ENCODE results near the gene RUNDC3A. TPM values are rescaled to one million over a fixed set of nuclear protein-coding genes. Genes with fewer than 3 reads are reported as not detected.
A peak's percentile ranks its signal among the peaks of the same experiment; 100 is the strongest.

RUNDC3A gene
- total RNA-seq, 4 donors from 2014 or later = 0.54 to 1.5 (median 0.69) TPM; not detected in 1

DNA sequence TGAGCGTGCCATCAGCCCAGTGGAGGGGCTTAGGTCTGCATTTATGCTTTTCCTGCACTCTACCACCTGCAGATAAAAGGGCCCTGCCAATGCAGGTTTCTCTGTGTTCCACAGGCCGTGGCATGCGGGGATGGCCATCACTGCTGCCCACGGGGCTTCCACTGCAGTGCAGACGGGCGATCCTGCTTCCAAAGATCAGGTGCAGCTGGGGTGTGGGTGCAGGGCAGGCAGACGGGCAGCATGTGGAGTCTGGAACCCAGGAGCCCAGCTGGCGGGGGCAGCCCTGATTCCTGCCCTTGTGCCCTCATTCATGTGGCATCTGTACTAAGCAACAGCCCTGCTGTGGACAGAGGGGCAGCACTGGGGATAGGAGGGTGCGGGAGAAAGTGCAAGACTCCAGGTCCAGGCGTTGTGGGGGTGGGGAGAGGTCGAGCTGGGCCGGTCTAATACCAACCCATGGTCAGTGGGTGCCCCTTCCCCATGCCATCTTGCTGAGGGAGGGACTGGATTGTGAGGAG, 41.2 kb downstream of the RUNDC3A start:
- H3K9me3 ChIP-seq = no peaks in the 10 kb centered on the region
- no peak for ATAC-seq
- peaks cover 0 to 31% (median 7%) of the 10 kb centered on the region in 3 donors for H3K4me1 ChIP-seq
- 69% methylated on average over 4 of the region's 12 CpGs; no CpG with 5 or more reads in 1 of the 2 donors for WGBS, 2 donors (ENCODE audit: low coverage in 1 of 2)
- peaks cover 0 to 50% of the 10 kb centered on the region in 2 donors for H3K36me3 ChIP-seq
- no peak overlapping the region for H3K4me3 ChIP-seq
- no peak overlapping the region for H3K27ac ChIP-seq
- TF ChIP-seq EP300 (IDR thresholded peaks at IDR 0.05) (no peak), POLR2AphosphoS5 (IDR thresholded peaks at IDR 0.05) (no peak), POLR2A (IDR thresholded peaks at IDR 0.05) (no peak)
- TF ChIP-seq, protein P1, sequence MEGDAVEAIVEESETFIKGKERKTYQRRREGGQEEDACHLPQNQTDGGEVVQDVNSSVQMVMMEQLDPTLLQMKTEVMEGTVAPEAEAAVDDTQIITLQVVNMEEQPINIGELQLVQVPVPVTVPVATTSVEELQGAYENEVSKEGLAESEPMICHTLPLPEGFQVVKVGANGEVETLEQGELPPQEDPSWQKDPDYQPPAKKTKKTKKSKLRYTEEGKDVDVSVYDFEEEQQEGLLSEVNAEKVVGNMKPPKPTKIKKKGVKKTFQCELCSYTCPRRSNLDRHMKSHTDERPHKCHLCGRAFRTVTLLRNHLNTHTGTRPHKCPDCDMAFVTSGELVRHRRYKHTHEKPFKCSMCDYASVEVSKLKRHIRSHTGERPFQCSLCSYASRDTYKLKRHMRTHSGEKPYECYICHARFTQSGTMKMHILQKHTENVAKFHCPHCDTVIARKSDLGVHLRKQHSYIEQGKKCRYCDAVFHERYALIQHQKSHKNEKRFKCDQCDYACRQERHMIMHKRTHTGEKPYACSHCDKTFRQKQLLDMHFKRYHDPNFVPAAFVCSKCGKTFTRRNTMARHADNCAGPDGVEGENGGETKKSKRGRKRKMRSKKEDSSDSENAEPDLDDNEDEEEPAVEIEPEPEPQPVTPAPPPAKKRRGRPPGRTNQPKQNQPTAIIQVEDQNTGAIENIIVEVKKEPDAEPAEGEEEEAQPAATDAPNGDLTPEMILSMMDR (IDR thresholded peaks at IDR 0.05) = no peak
- no peaks in the 10 kb centered on the region for H3K27me3 ChIP-seq

DNA sequence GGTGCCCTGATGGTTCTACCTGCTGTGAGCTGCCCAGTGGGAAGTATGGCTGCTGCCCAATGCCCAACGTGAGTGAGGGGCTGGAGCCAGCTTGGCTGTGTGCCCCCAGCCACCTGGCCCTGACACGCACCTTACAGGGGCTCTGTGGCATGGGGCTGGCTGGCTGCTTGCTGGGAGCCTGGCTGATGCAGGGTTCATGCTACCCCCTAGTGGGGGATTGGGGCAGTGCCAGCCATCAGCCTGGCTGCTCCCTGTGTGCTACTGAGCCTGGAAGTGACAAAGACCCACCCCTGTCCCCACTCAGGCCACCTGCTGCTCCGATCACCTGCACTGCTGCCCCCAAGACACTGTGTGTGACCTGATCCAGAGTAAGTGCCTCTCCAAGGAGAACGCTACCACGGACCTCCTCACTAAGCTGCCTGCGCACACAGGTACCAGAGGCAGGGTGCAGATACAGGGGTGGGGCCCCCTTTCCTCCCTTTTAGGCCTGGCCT, 42.4 kb downstream of the RUNDC3A start:
- TF ChIP-seq, protein P1 (IDR thresholded peaks at IDR 0.05) = peak in 3 of 4 experiments; percentile 49 to 75 (median 63)
- TF ChIP-seq EP300 (IDR thresholded peaks at IDR 0.05) = no peak
- Histone ChIP-seq H3K27me3 (no peaks in the 10 kb centered on the region), H3K4me3 (no peak overlapping the region), H3K36me3 (peaks cover 0 to 50% of the 10 kb centered on the region in 2 donors), H3K27ac (no peak overlapping the region), H3K4me1 (peaks cover 0 to 26% (median 7%) of the 10 kb centered on the region in 3 donors), H3K9me3 (no peaks in the 10 kb centered on the region)
- no peak for ATAC-seq
- WGBS, 2 donors (ENCODE audit: low coverage in 1 of 2) = 78% methylated on average over 4 of the region's 6 CpGs; no CpG with 5 or more reads in 1 of the 2 donors

DNA sequence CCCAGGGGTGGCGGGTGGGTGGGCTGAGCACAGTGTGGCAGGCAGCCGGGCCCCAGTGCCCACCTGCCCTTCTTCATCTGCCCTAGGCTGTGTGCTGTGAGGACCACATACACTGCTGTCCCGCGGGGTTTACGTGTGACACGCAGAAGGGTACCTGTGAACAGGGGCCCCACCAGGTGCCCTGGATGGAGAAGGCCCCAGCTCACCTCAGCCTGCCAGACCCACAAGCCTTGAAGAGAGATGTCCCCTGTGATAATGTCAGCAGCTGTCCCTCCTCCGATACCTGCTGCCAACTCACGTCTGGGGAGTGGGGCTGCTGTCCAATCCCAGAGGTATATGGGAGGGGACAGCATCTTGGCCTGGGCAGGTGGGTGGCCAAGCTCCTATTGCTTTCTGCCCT, 43.1 kb downstream of the RUNDC3A start:
- peaks cover 0 to 19% (median 0%) of the 10 kb centered on the region in 3 donors for H3K4me1 ChIP-seq
- no CpG with 5 or more reads among the region's 8 CpGs for WGBS, 2 donors (ENCODE audit: low coverage in 1 of 2)
- no peak overlapping the region for H3K27ac ChIP-seq
- TF ChIP-seq, protein P1 (IDR thresholded peaks at IDR 0.05) = no peak
- TF ChIP-seq POLR2A (IDR thresholded peaks at IDR 0.05) = no peak
- no peak for TF ChIP-seq POLR2AphosphoS5 (IDR thresholded peaks at IDR 0.05)
- TF ChIP-seq EP300 (IDR thresholded peaks at IDR 0.05) = no peak
- no peak overlapping the region for H3K4me3 ChIP-seq
- no peak for ATAC-seq
- H3K36me3 ChIP-seq = peaks cover 0 to 50% of the 10 kb centered on the region in 2 donors
- H3K9me3 ChIP-seq = no peaks in the 10 kb centered on the region
- H3K27me3 ChIP-seq = no peaks in the 10 kb centered on the region

DNA sequence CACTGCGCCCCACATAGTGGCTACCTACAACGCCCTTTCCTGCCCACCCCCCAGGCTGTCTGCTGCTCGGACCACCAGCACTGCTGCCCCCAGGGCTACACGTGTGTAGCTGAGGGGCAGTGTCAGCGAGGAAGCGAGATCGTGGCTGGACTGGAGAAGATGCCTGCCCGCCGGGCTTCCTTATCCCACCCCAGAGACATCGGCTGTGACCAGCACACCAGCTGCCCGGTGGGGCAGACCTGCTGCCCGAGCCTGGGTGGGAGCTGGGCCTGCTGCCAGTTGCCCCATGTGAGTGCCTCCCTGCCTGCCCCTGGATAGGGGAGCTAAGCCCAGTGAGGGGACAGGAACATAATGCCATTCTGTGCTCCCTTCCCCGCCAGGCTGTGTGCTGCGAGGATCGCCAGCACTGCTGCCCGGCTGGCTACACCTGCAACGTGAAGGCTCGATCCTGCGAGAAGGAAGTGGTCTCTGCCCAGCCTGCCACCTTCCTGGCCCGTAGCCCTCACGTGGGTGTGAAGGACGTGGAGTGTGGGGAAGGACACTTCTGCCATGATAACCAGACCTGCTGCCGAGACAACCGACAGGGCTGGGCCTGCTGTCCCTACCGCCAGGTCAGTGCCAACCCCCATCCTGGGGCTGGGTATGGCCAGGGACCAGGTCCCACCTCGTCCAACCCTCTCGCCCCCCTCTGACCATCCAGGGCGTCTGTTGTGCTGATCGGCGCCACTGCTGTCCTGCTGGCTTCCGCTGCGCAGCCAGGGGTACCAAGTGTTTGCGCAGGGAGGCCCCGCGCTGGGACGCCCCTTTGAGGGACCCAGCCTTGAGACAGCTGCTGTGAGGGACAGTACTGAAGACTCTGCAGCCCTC, 43.8 kb downstream of the RUNDC3A start:
- Histone ChIP-seq H3K4me1 (peaks cover 0 to 12% (median 0%) of the 10 kb centered on the region in 3 donors), H3K36me3 (peaks cover 0 to 50% of the 10 kb centered on the region in 2 donors), H3K9me3 (no peaks in the 10 kb centered on the region), H3K27me3 (no peaks in the 10 kb centered on the region), H3K4me3 (no peak overlapping the region), H3K27ac (no peak overlapping the region)
- WGBS, 2 donors (ENCODE audit: low coverage in 1 of 2) = 100% methylated on average over 3 of the region's 36 CpGs; no CpG with 5 or more reads in 1 of the 2 donors
- no peak for ATAC-seq
- TF ChIP-seq POLR2AphosphoS5 (IDR thresholded peaks at IDR 0.05) (no peak), EP300 (IDR thresholded peaks at IDR 0.05) (no peak), POLR2A (IDR thresholded peaks at IDR 0.05) (no peak)
- TF ChIP-seq, protein P1 (IDR thresholded peaks at IDR 0.05) = no peak

Measured in gastroesophageal sphincter (tissue), 4 donors.